HepG2 (cell line): ENCODE results near the gene MRPL20. TPM values are rescaled to one million over a fixed set of nuclear protein-coding genes. Genes with fewer than 3 reads are reported as not detected.

ENCODE experiments used
- ATM ChIP-seq: fragments of 450-650 bp; IDR thresholded peaks from 2 replicates; pipeline ENCODE4 v1.7.1; 2017; ENCODE audit warnings: mild to moderate bottlenecking, borderline replicate concordance
- CCDC6 ChIP-seq: sonication (generic); formaldehyde crosslinking; IDR thresholded peaks from 2 replicates; pipeline ENCODE4 v1.8.1; 2022; ENCODE audit warnings: mild to moderate bottlenecking, missing genetic modification reagents, moderate library complexity
- DNMT1 ChIP-seq: sonication (generic); formaldehyde crosslinking; IDR thresholded peaks from 2 replicates; pipeline ENCODE4 v1.5.1; 2020; ENCODE audit warnings: mild to moderate bottlenecking, missing genetic modification reagents
- ELF3 ChIP-seq: IDR thresholded peaks from 2 replicates; pipeline ENCODE4 v1.6.1; 2016; ENCODE audit warnings: missing genetic modification reagents, missing compliant biosample characterization
- EP300 ChIP-seq, 3 experiments: sonication (generic) in 1 of 3; formaldehyde crosslinking in 1 of 3; IDR thresholded peaks; 2 replicates each; pipeline versions ENCODE4 v1.5.1 to v1.6.1; 2011 to 2020; ENCODE audit warnings: low read depth in 2 of 3, low read length in 2 of 3, borderline replicate concordance in 1 of 3, improper control_type of control experiment in 1 of 3, mild to moderate bottlenecking in 1 of 3, missing genetic modification reagents in 1 of 3, moderate library complexity in 1 of 3
- FOXK2 ChIP-seq: fragments of 450-650 bp; IDR thresholded peaks from 2 replicates; pipeline ENCODE4 v1.6.1; 2016
- MAFF ChIP-seq: IDR thresholded peaks from 2 replicates; pipeline ENCODE4 v1.6.1; 2011; ENCODE audit warnings: low read depth, low read length, improper control_type of control experiment
- POLR2AphosphoS5 ChIP-seq: IDR thresholded peaks from 2 replicates; pipeline ENCODE4 v1.6.1; 2012; ENCODE audit warnings: low read depth, low read length
- SMAD9 ChIP-seq: sonication (generic); formaldehyde crosslinking; IDR thresholded peaks from 2 replicates; pipeline ENCODE4 v1.5.1; 2020; ENCODE audit warnings: mild to moderate bottlenecking, missing genetic modification reagents
- SRSF1 ChIP-seq: fragments of 200-400 bp; formaldehyde crosslinking; optimal IDR thresholded peaks from 2 replicates; pipeline ENCODE3; 2017; ENCODE audit warnings: mild to moderate bottlenecking, low read depth, low read length, moderate library complexity
- ZNF232 ChIP-seq: sonication (generic); formaldehyde crosslinking; IDR thresholded peaks from 2 replicates; pipeline ENCODE4 v1.4.0; 2020; ENCODE audit warnings: missing genetic modification reagents, borderline replicate concordance
- ZNF3 ChIP-seq: IDR thresholded peaks from 2 replicates; pipeline ENCODE4 v1.7.0; 2017; ENCODE audit warnings: inconsistent platforms
- ZNF382 ChIP-seq: sonication (generic); formaldehyde crosslinking; IDR thresholded peaks from 2 replicates; pipeline ENCODE4 v1.5.0; 2020; ENCODE audit warnings: missing genetic modification reagents, mild to moderate bottlenecking, borderline replicate concordance
- ZNF558 ChIP-seq: sonication (generic); formaldehyde crosslinking; IDR thresholded peaks from 2 replicates; pipeline ENCODE4 v1.9.0; 2022; ENCODE audit warnings: mild to moderate bottlenecking, missing genetic modification reagents, borderline replicate concordance
- ZNF687 ChIP-seq: sonication (generic); formaldehyde crosslinking; IDR thresholded peaks from 2 replicates; pipeline ENCODE4 v1.5.1; 2020; ENCODE audit warnings: mild to moderate bottlenecking, missing genetic modification reagents, moderate library complexity
- ZNF737 ChIP-seq: sonication (generic); formaldehyde crosslinking; IDR thresholded peaks from 2 replicates; pipeline ENCODE4 v1.5.0; 2020; ENCODE audit warnings: missing genetic modification reagents, mild to moderate bottlenecking, borderline replicate concordance
- ZNF772 ChIP-seq: sonication (generic); formaldehyde crosslinking; IDR thresholded peaks from 2 replicates; pipeline ENCODE4 v1.5.0; 2020; ENCODE audit warnings: mild to moderate bottlenecking, missing genetic modification reagents
- ZSCAN25 ChIP-seq: sonication (generic); formaldehyde crosslinking; IDR thresholded peaks from 2 replicates; pipeline ENCODE4 v1.8.0; 2022; ENCODE audit warnings: mild to moderate bottlenecking, missing genetic modification reagents
- polyA plus RNA-seq, 8 experiments: library from polyadenylated mRNA; depleted of rRNA in 3 of 8; stranded (reverse) in 7 of 8; unstranded in 1 of 8; fragments of >200 nt; fragmentation: Illumina TruSeq in 4 of 8; extraction: Trizol in 4 of 8; gene quantifications; 2 replicates each; pipeline versions ENCODE4 v1.2.1 to v1.2.3, GENCODE V29; 2011 to 2016; ENCODE audit warnings: low read depth in 4 of 8, missing spikeins in 1 of 8, mixed read lengths in 1 of 8; ENCODE audit not compliant: insufficient read depth in 1 of 8
- total RNA-seq, 5 experiments: library from RNA; depleted of rRNA; stranded (reverse); fragments of >200 nt; fragmentation: Illumina TruSeq; extraction: Trizol; gene quantifications; 2 replicates each; pipeline ENCODE4 v1.2.3, GENCODE V29; 2016; ENCODE audit warnings: low read depth in 1 of 5
- TF ChIP-seq, protein P1 (sequence below): fragments of 450-650 bp; IDR thresholded peaks from 2 replicates; pipeline ENCODE4 v1.6.1; 2017
- TF ChIP-seq, protein P2 (sequence below): sonication (generic); formaldehyde crosslinking; IDR thresholded peaks from 2 replicates; pipeline ENCODE4 v1.5.0; 2020; ENCODE audit warnings: mild to moderate bottlenecking, low read depth, missing genetic modification reagents, borderline replicate concordance
- TF ChIP-seq, protein P3 (sequence below): sonication (generic); formaldehyde crosslinking; IDR thresholded peaks from 2 replicates; pipeline ENCODE4 v1.4.0; 2020; ENCODE audit warnings: mild to moderate bottlenecking, missing genetic modification reagents
- TF ChIP-seq, protein P4 (sequence below): sonication (generic); formaldehyde crosslinking; IDR thresholded peaks from 2 replicates; pipeline ENCODE4 v1.9.0; 2022; ENCODE audit warnings: low read depth, missing genetic modification reagents

Gene MRPL20
- total and polyA plus RNA-seq, 2 of the 13 experiments (the other 11 are each of a cell fraction or from before 2014, with no cell fraction given) = 59.2 to 127 TPM

GRCh38 chr1:1435911-1436629 is 29.0 kb upstream of the MRPL20 start (continued):
- TF ChIP-seq, protein P1, sequence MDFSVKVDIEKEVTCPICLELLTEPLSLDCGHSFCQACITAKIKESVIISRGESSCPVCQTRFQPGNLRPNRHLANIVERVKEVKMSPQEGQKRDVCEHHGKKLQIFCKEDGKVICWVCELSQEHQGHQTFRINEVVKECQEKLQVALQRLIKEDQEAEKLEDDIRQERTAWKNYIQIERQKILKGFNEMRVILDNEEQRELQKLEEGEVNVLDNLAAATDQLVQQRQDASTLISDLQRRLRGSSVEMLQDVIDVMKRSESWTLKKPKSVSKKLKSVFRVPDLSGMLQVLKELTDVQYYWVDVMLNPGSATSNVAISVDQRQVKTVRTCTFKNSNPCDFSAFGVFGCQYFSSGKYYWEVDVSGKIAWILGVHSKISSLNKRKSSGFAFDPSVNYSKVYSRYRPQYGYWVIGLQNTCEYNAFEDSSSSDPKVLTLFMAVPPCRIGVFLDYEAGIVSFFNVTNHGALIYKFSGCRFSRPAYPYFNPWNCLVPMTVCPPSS = no peak
- no peak for TF ChIP-seq CCDC6 (CRISPR knock-in tag)
- TF ChIP-seq ZNF772 (CRISPR knock-in tag) = no peak
- TF ChIP-seq DNMT1 (CRISPR knock-in tag) = no peak
- TF ChIP-seq SRSF1 = no peak
- TF ChIP-seq EP300 (IDR thresholded peaks at IDR 0.05; ENCODE audit: low read depth in 2 of 2, low read length in 2 of 2) = no peak
- TF ChIP-seq EP300 (CRISPR knock-in tag; IDR thresholded peaks at IDR 0.05; ENCODE audit: borderline replicate concordance) = no peak
- TF ChIP-seq ZNF737 (CRISPR knock-in tag) = no peak
- no peak for TF ChIP-seq ATM
- TF ChIP-seq ZNF3 (CRISPR knock-in tag) = no peak
- TF ChIP-seq, protein P2, sequence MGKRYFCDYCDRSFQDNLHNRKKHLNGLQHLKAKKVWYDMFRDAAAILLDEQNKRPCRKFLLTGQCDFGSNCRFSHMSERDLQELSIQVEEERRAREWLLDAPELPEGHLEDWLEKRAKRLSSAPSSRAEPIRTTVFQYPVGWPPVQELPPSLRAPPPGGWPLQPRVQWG (CRISPR knock-in tag) = no peak
- no peak for TF ChIP-seq ELF3 (CRISPR knock-in tag)
- TF ChIP-seq ZSCAN25 (CRISPR knock-in tag) = 0 out of 2 replicates have a peak, but pooled peaks have one; percentile 28
- no peak for TF ChIP-seq POLR2AphosphoS5
- TF ChIP-seq MAFF = no peak
- TF ChIP-seq FOXK2 = no peak
- peak; percentile 35; the same call in 1 of the 2 replicates for TF ChIP-seq ZNF687 (CRISPR knock-in tag)
- TF ChIP-seq, protein P3, sequence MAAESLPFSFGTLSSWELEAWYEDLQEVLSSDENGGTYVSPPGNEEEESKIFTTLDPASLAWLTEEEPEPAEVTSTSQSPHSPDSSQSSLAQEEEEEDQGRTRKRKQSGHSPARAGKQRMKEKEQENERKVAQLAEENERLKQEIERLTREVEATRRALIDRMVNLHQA (CRISPR knock-in tag) = no peak
- no peak for TF ChIP-seq ZNF382 (CRISPR knock-in tag)
- no peak for TF ChIP-seq SMAD9 (CRISPR knock-in tag)
- TF ChIP-seq, protein P4, sequence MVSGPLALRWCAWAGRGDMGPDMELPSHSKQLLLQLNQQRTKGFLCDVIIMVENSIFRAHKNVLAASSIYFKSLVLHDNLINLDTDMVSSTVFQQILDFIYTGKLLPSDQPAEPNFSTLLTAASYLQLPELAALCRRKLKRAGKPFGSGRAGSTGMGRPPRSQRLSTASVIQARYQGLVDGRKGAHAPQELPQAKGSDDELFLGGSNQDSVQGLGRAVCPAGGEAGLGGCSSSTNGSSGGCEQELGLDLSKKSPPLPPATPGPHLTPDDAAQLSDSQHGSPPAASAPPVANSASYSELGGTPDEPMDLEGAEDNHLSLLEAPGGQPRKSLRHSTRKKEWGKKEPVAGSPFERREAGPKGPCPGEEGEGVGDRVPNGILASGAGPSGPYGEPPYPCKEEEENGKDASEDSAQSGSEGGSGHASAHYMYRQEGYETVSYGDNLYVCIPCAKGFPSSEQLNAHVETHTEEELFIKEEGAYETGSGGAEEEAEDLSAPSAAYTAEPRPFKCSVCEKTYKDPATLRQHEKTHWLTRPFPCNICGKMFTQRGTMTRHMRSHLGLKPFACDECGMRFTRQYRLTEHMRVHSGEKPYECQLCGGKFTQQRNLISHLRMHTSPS (CRISPR knock-in tag) = no peak
- no peak for TF ChIP-seq ZNF232 (CRISPR knock-in tag)
- TF ChIP-seq ZNF558 (CRISPR knock-in tag) = no peak
